Measurements from ENCODE around the gene GSTM4. TPM values are rescaled to one million over a fixed set of nuclear protein-coding genes. Genes with fewer than 3 reads are reported as not detected.
"Not testable (repeated sequence)": the region's sequence is repeated elsewhere in the genome, so short reads cannot be mapped to it uniquely, and the experiment has no call there.

The GSTM4 gene
- total and polyA plus RNA-seq, 2 of the 4 experiments (the other 2 are of a cell fraction): 10.4 to 37.8 TPM

DNA sequence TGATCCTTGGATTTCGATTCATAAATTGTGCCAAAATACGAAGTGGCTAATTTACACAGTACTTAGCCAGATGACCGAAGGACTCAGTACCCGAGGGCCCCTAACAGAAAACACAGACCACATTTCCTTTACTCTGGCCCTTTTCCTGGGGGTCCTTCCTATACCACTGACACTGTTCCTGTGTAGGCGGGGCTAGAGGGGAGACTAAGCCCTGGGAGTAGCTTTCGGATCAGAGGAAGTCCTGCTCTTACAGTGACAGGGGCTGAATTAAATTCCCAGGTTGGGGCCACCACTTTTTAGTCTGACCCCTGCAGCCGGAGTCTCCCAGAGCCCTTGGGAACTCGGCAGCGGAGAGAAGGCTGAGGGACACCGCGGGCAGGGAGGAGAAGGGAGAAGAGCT, 31.2 kb downstream of the GSTM4 start:
- H3K14ac ChIP-seq (replicated peaks; ENCODE audit: low read depth, low read length); H3K27ac ChIP-seq (ENCODE audit: insufficient read depth, low read length); H3K79me1 ChIP-seq (ENCODE audit: low read depth in 1 of 2, low read length in 2 of 2); H3K36me3 ChIP-seq (ENCODE audit: control insufficient read depth, insufficient read depth, low read length); H2AFZ ChIP-seq (replicated peaks; ENCODE audit: low read length, poor library complexity); H2AK5ac ChIP-seq (ENCODE audit: low read depth, low read length); H4K8ac ChIP-seq (ENCODE audit: low read depth in 2 of 2, low read length in 2 of 2); POLR2A ChIA-PET (ENCODE audit: unreplicated experiment); H2BK15ac ChIP-seq (ENCODE audit: low read depth, low read length); H3K4me1 ChIP-seq (ENCODE audit: control insufficient read depth, insufficient read depth, low read length); H4K91ac ChIP-seq (ENCODE audit: insufficient read depth, low read depth, low read length); ATAC-seq (ENCODE audit: low read depth); H3K9ac ChIP-seq (ENCODE audit: low read depth, low read length); H3K23ac ChIP-seq (ENCODE audit: low read depth, low read length); H2BK5ac ChIP-seq (ENCODE audit: low read depth, low read length, poor library complexity, severe bottlenecking); H2AK9ac ChIP-seq (replicated peaks; ENCODE audit: low read depth, low read length, poor library complexity); H3K9me1 ChIP-seq (ENCODE audit: insufficient read depth, low read length); intact Hi-C loops (cut with micrococcal nuclease); DNase-seq; H2BK20ac ChIP-seq (ENCODE audit: low read depth, low read length); dilution Hi-C loops (cut with HindIII; ENCODE audit: low sequenced_read_pairs, unreplicated experiment); H4K20me1 ChIP-seq (ENCODE audit: insufficient read depth, low read length); BruUV-seq (replicated peaks); H4K5ac ChIP-seq (ENCODE audit: low read depth, low read length); H3K56ac ChIP-seq (ENCODE audit: extremely low read depth, insufficient read depth, low read length); CTCF ChIA-PET; H3K4me2 ChIP-seq (ENCODE audit: low read depth, low read length); H3K27me3 ChIP-seq (ENCODE audit: control insufficient read depth, insufficient read depth, low read length); in situ Hi-C loops (cut with MboI; ENCODE audit: low sequenced_read_pairs); H3K4ac ChIP-seq (ENCODE audit: low read depth, low read length); H3K4me3 ChIP-seq (ENCODE audit: insufficient read depth, low read depth, low read length); H2BK120ac ChIP-seq (ENCODE audit: low read depth, low read length); H3K18ac ChIP-seq (ENCODE audit: low read depth, low read length); H3K9me3 ChIP-seq (ENCODE audit: control insufficient read depth, insufficient read depth, low read length): not testable (repeated sequence)
- no CpG with 5 or more reads among the region's 11 CpGs for WGBS, 2 experiments (ENCODE audit: extremely low coverage in 2 of 2, insufficient read length in 1 of 2)
